ENCODE measurements around the gene SPATA31E1.
"Not testable (repeated sequence)": the region's sequence is repeated elsewhere in the genome, so short reads cannot be mapped to it uniquely, and the experiment has no call there.

SPATA31E1 gene

DNA sequence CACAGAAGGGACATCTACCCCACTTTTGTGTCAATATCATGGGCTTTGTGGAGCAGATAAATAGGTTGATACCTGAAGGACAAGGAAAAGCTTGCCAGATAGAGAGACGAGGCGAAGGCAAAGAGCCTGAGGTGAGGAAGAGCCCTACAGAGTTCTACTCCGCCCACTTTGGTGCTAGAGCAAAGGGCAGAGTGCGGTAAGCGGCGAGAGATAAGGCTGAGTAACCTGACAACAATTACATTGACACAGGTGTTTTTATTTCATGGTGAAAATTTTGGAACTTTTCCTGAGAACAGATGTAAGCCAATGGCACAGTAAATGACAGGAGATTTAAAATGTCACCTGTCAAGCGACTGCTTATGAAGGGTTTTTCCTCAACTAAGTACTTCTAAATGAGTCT lies 51.8 kb downstream of the SPATA31E1 start:
- DNase-seq (ENCODE audit: low read depth) = not testable (repeated sequence)

- DNase-seq (ENCODE audit: low read depth) = not testable (repeated sequence)
These were observed 54.7 kb downstream of the SPATA31E1 start for GRCh38 chr9:87937352-87937751.

- DNase-seq (ENCODE audit: low read depth) = not testable (repeated sequence)
These were observed 55.2 kb downstream of the SPATA31E1 start for GRCh38 chr9:87937918-87938317.

DNA sequence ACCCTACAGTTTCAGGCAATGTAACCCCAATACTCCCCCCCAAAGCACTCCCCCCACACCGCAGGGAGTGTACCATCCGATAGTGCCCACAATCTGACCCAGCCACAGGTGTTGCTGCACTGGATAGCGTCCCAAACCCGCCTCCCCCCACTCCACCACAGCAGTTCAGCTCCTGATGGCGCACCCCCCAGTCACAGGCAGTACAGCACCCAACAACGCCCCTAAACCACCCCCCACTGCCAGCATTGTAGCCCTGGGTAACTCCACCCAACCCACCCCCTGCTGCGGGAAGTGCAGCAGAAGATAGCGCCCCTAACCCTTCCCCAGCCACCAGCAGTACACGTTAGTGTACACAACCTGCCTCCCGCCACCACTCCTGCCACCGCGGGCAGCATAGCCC lies 55.7 kb downstream of the SPATA31E1 start:
- DNase-seq (ENCODE audit: low read depth) = not testable (repeated sequence)
